Naive B cell (primary cell): ENCODE results near the gene RASGRP1. TPM values are rescaled to one million over a fixed set of nuclear protein-coding genes. Genes with fewer than 3 reads are reported as not detected.

Experiments
- ATAC-seq, 2 donors: fragments of 150-1000 bp; cut with Tn5 transposase; 2 replicates each; pipeline ENCODE4 v1.10.0; 2021; ENCODE audit warnings: low read depth in 2 of 2, mild to moderate bottlenecking in 2 of 2, moderate library complexity in 2 of 2
- DNase-seq: peaks from one replicate; pipeline ENCODE4 v3.0.0; 2022
- H3K27ac Mint-ChIP-seq, 6 donors: one replicate each; pipeline ENCODE4 v1.8.0; 2020 to 2022; ENCODE audit warnings: mild to moderate bottlenecking in 6 of 6, mixed read lengths in 6 of 6, moderate library complexity in 5 of 6, inconsistent platforms in 2 of 6
- H3K27me3 Mint-ChIP-seq, 3 donors: one replicate each; pipeline ENCODE4 v1.8.0; 2021 to 2022; ENCODE audit warnings: mixed read lengths in 3 of 3, mild to moderate bottlenecking in 1 of 3
- H3K36me3 Mint-ChIP-seq, 2 donors: one replicate each; pipeline ENCODE4 v1.8.0; 2020 to 2022; ENCODE audit warnings: mixed read lengths in 2 of 2, inconsistent platforms in 1 of 2, mild to moderate bottlenecking in 1 of 2
- H3K4me1 Mint-ChIP-seq, 3 donors: one replicate each; pipeline ENCODE4 v1.8.0; 2020 to 2022; ENCODE audit warnings: mixed read lengths in 3 of 3, inconsistent platforms in 1 of 3, mild to moderate bottlenecking in 1 of 3, moderate library complexity in 1 of 3
- H3K4me3 Mint-ChIP-seq, 8 donors: one replicate each; pipeline ENCODE4 v1.8.0; 2020 to 2022; ENCODE audit warnings: mild to moderate bottlenecking in 8 of 8, mixed read lengths in 8 of 8, moderate library complexity in 8 of 8, inconsistent platforms in 2 of 8
- H3K9me3 Mint-ChIP-seq, 7 donors: one replicate each; pipeline ENCODE4 v1.8.0; 2020 to 2022; ENCODE audit warnings: mixed read lengths in 7 of 7, mild to moderate bottlenecking in 5 of 7, inconsistent platforms in 2 of 7, moderate library complexity in 1 of 7
- polyA plus RNA-seq, 6 donors: library from polyadenylated mRNA; unstranded; fragments of 300-500 nt; fragmentation: Illumina TruSeq; gene quantifications; one replicate each; pipeline ENCODE4 v1.2.3, GENCODE V29; 2021; ENCODE audit warnings: low read depth in 6 of 6

Gene RASGRP1
- polyA plus RNA-seq, 6 donors from 2014 or later, result 2.9 to 23.4 (median 10.2) TPM

- no peak overlapping the region for H3K4me3 Mint-ChIP-seq
- DNase-seq (no peak), ATAC-seq (no peak)
- H3K27me3 Mint-ChIP-seq, result no peaks in the 10 kb centered on the region
- no peaks in the 10 kb centered on the region for H3K9me3 Mint-ChIP-seq
- no peaks in the 10 kb centered on the region for H3K36me3 Mint-ChIP-seq
- H3K4me1 Mint-ChIP-seq, result peaks cover 0 to 50% (median 11%) of the 10 kb centered on the region in 3 donors
- no peak overlapping the region for H3K27ac Mint-ChIP-seq
Measured at GRCh38 chr15:38541026-38541425, 23.6 kb downstream of the RASGRP1 start.

GRCh38 chr15:38540510-38540909 is 24.1 kb downstream of the RASGRP1 start:
- no peaks in the 10 kb centered on the region for H3K27me3 Mint-ChIP-seq
- DNase-seq, result no peak
- H3K9me3 Mint-ChIP-seq, result no peaks in the 10 kb centered on the region
- H3K4me3 Mint-ChIP-seq, result no peak overlapping the region
- peaks cover 0 to 51% (median 14%) of the 10 kb centered on the region in 3 donors for H3K4me1 Mint-ChIP-seq
- peak overlapping the region in 2 of 6 donors; percentile 23 to 49 for H3K27ac Mint-ChIP-seq
- no peak for ATAC-seq
- no peaks in the 10 kb centered on the region for H3K36me3 Mint-ChIP-seq

GRCh38 chr15:38539008-38539343 is 25.6 kb downstream of the RASGRP1 start:
- ATAC-seq, result no peak
- DNase-seq, result no peak
- Mint-ChIP-seq H3K4me3 (no peak overlapping the region), H3K36me3 (no peaks in the 10 kb centered on the region), H3K9me3 (no peaks in the 10 kb centered on the region), H3K27me3 (no peaks in the 10 kb centered on the region), H3K27ac (no peak overlapping the region), H3K4me1 (peaks cover 0 to 38% (median 14%) of the 10 kb centered on the region in 3 donors)

- H3K4me3 Mint-ChIP-seq, result no peak overlapping the region
- no peak for DNase-seq
- no peaks in the 10 kb centered on the region for H3K9me3 Mint-ChIP-seq
- H3K36me3 Mint-ChIP-seq, result no peaks in the 10 kb centered on the region
- peaks cover 0 to 35% (median 14%) of the 10 kb centered on the region in 3 donors for H3K4me1 Mint-ChIP-seq
- peak overlapping the region in 2 of 6 donors; percentile 46 to 88 for H3K27ac Mint-ChIP-seq
- ATAC-seq, result no peak
- no peaks in the 10 kb centered on the region for H3K27me3 Mint-ChIP-seq
Measured at GRCh38 chr15:38538328-38539007, 26.1 kb downstream of the RASGRP1 start.

GRCh38 chr15:38536201-38536676 is 28.4 kb downstream of the RASGRP1 start:
- Mint-ChIP-seq H3K27me3 (no peaks in the 10 kb centered on the region), H3K36me3 (no peaks in the 10 kb centered on the region), H3K9me3 (no peaks in the 10 kb centered on the region), H3K4me1 (peaks cover 0 to 31% (median 17%) of the 10 kb centered on the region in 3 donors), H3K4me3 (no peak overlapping the region), H3K27ac (peak overlapping the region in 1 of 6 donors; percentile 31)
- no peak for ATAC-seq
- no peak for DNase-seq

- Mint-ChIP-seq H3K36me3 (no peaks in the 10 kb centered on the region), H3K27ac (peak overlapping the region in 2 of 6 donors; percentile 31 to 44), H3K27me3 (no peaks in the 10 kb centered on the region), H3K4me3 (no peak overlapping the region), H3K9me3 (no peaks in the 10 kb centered on the region), H3K4me1 (peaks cover 0 to 31% (median 17%) of the 10 kb centered on the region in 3 donors)
- DNase-seq, result no peak
- no peak for ATAC-seq
Measured at GRCh38 chr15:38535491-38536200, 29.0 kb downstream of the RASGRP1 start.

- Mint-ChIP-seq H3K4me1 (peaks cover 0 to 25% (median 13%) of the 10 kb centered on the region in 3 donors), H3K4me3 (no peak overlapping the region), H3K36me3 (no peaks in the 10 kb centered on the region)
Measured at GRCh38 chr15:38534691-38535090, 29.9 kb downstream of the RASGRP1 start.

GRCh38 chr15:38533926-38534325 is 30.7 kb downstream of the RASGRP1 start:
- Mint-ChIP-seq H3K27ac (peak overlapping the region in 1 of 6 donors; percentile 76), H3K27me3 (no peaks in the 10 kb centered on the region), H3K9me3 (no peaks in the 10 kb centered on the region), H3K36me3 (no peaks in the 10 kb centered on the region), H3K4me3 (no peak overlapping the region), H3K4me1 (peaks cover 0 to 28% (median 13%) of the 10 kb centered on the region in 3 donors)
- ATAC-seq, result no peak
- DNase-seq, result no peak

More at GRCh38 chr15:38534691-38535090, 29.9 kb downstream of the RASGRP1 start:
- DNase-seq, result no peak
- no peak overlapping the region for H3K27ac Mint-ChIP-seq
- H3K9me3 Mint-ChIP-seq, result no peaks in the 10 kb centered on the region
- no peak for ATAC-seq
- no peaks in the 10 kb centered on the region for H3K27me3 Mint-ChIP-seq

- Mint-ChIP-seq H3K4me3 (peak overlapping the region in 1 of 8 donors; percentile 18), H3K27me3 (no peaks in the 10 kb centered on the region), H3K36me3 (no peaks in the 10 kb centered on the region), H3K27ac (peak overlapping the region in 1 of 6 donors; percentile 5), H3K9me3 (no peaks in the 10 kb centered on the region), H3K4me1 (peaks cover 0 to 30% (median 13%) of the 10 kb centered on the region in 3 donors)
- no peak for ATAC-seq
- no peak for DNase-seq
Measured at GRCh38 chr15:38533416-38533915, 31.1 kb downstream of the RASGRP1 start.

- peak overlapping the region in 3 of 6 donors; percentile 4 to 68 (median 15) for H3K27ac Mint-ChIP-seq
- no peak for DNase-seq
- no peaks in the 10 kb centered on the region for H3K9me3 Mint-ChIP-seq
- H3K27me3 Mint-ChIP-seq, result no peaks in the 10 kb centered on the region
- no peak for ATAC-seq
- no peak overlapping the region for H3K4me3 Mint-ChIP-seq
- H3K4me1 Mint-ChIP-seq, result peaks cover 0 to 22% (median 12%) of the 10 kb centered on the region in 3 donors
- no peaks in the 10 kb centered on the region for H3K36me3 Mint-ChIP-seq
Measured at GRCh38 chr15:38532728-38533127, 31.9 kb downstream of the RASGRP1 start.

- H3K9me3 Mint-ChIP-seq, result no peaks in the 10 kb centered on the region
- DNase-seq (no peak), ATAC-seq (no peak)
- no peak overlapping the region for H3K4me3 Mint-ChIP-seq
- no peak overlapping the region for H3K27ac Mint-ChIP-seq
- H3K4me1 Mint-ChIP-seq, result peaks cover 0 to 20% (median 10%) of the 10 kb centered on the region in 3 donors
- no peaks in the 10 kb centered on the region for H3K36me3 Mint-ChIP-seq
- H3K27me3 Mint-ChIP-seq, result no peaks in the 10 kb centered on the region
Measured at GRCh38 chr15:38531509-38531908, 33.1 kb downstream of the RASGRP1 start.

GRCh38 chr15:38530113-38530512 is 34.5 kb downstream of the RASGRP1 start:
- H3K27ac Mint-ChIP-seq, result no peak overlapping the region
- peaks cover 0 to 15% (median 4%) of the 10 kb centered on the region in 3 donors for H3K4me1 Mint-ChIP-seq
- H3K9me3 Mint-ChIP-seq, result no peaks in the 10 kb centered on the region
- ATAC-seq (no peak), DNase-seq (no peak)
- no peaks in the 10 kb centered on the region for H3K36me3 Mint-ChIP-seq
- H3K27me3 Mint-ChIP-seq, result no peaks in the 10 kb centered on the region
- no peak overlapping the region for H3K4me3 Mint-ChIP-seq

GRCh38 chr15:38528294-38528693 is 36.3 kb downstream of the RASGRP1 start:
- no peak for DNase-seq
- Mint-ChIP-seq H3K4me3 (no peak overlapping the region), H3K27me3 (no peaks in the 10 kb centered on the region), H3K27ac (no peak overlapping the region), H3K9me3 (no peaks in the 10 kb centered on the region), H3K36me3 (peaks cover 5 to 11% of the 10 kb centered on the region in 2 donors), H3K4me1 (peaks cover 0 to 15% (median 4%) of the 10 kb centered on the region in 3 donors)
- ATAC-seq, result no peak

- H3K4me1 Mint-ChIP-seq, result peaks cover 0 to 9% (median 0%) of the 10 kb centered on the region in 3 donors
- peaks cover 5 to 11% of the 10 kb centered on the region in 2 donors for H3K36me3 Mint-ChIP-seq
- H3K9me3 Mint-ChIP-seq, result no peaks in the 10 kb centered on the region
- no peaks in the 10 kb centered on the region for H3K27me3 Mint-ChIP-seq
- ATAC-seq, result no peak
- H3K27ac Mint-ChIP-seq, result no peak overlapping the region
- H3K4me3 Mint-ChIP-seq, result no peak overlapping the region
- DNase-seq, result no peak
Measured at GRCh38 chr15:38526158-38526557, 38.5 kb downstream of the RASGRP1 start.
